ENCODE results near the gene COX6B2.
"Not testable (repeated sequence)": the region's sequence is repeated elsewhere in the genome, so short reads cannot be mapped to it uniquely, and the experiment has no call there.

COX6B2 gene

GRCh38 chr19:55345818-55346724, 8.4 kb downstream of the COX6B2 start:
- ATAC-seq (replicated peaks) (no peak), DNase-seq (no peak)
- peaks cover 1 to 15% of the 10 kb centered on the region in 2 donors for H3K27me3 Mint-ChIP-seq
- no peak overlapping the region for H3K4me3 Mint-ChIP-seq
- H3K27ac Mint-ChIP-seq = no peak overlapping the region
- H3K36me3 Mint-ChIP-seq = peaks cover 24 to 40% of the 10 kb centered on the region in 2 donors
- H3K4me1 Mint-ChIP-seq = peaks cover 3 to 7% of the 10 kb centered on the region in 2 donors
- no peaks in the 10 kb centered on the region for H3K9me3 Mint-ChIP-seq

- DNase-seq = no peak
- Mint-ChIP-seq H3K4me1 (peaks cover 9 to 15% of the 10 kb centered on the region in 2 donors), H3K4me3 (no peak overlapping the region), H3K27me3 (peaks cover 5 to 13% of the 10 kb centered on the region in 2 donors), H3K9me3 (no peaks in the 10 kb centered on the region), H3K36me3 (peaks cover 24 to 40% of the 10 kb centered on the region in 2 donors), H3K27ac (no peak overlapping the region)
- no peak for ATAC-seq (replicated peaks)
Observed at GRCh38 chr19:55345101-55345817, 9.3 kb downstream of the COX6B2 start.

- Mint-ChIP-seq H3K27me3 (peaks cover 5 to 13% of the 10 kb centered on the region in 2 donors), H3K4me1 (peaks cover 11 to 17% of the 10 kb centered on the region in 2 donors), H3K36me3 (peaks cover 24 to 40% of the 10 kb centered on the region in 2 donors), H3K9me3 (no peaks in the 10 kb centered on the region), H3K27ac (no peak overlapping the region), H3K4me3 (no peak overlapping the region)
- ATAC-seq (replicated peaks) (no peak), DNase-seq (no peak)
Observed at GRCh38 chr19:55344444-55344843, 10.1 kb downstream of the COX6B2 start.

- Mint-ChIP-seq H3K4me3 (peak overlapping the region in 1 of 2 donors; percentile 64), H3K36me3 (peaks cover 21 to 35% of the 10 kb centered on the region in 2 donors), H3K4me1 (peaks cover 16 to 26% of the 10 kb centered on the region in 2 donors), H3K9me3 (no peaks in the 10 kb centered on the region), H3K27ac (no peak overlapping the region), H3K27me3 (peaks cover 14 to 17% of the 10 kb centered on the region in 2 donors)
- DNase-seq (no peak), ATAC-seq (replicated peaks) (no peak)
Observed at GRCh38 chr19:55341595-55342531, 12.7 kb downstream of the COX6B2 start.

- Mint-ChIP-seq H3K27ac (peak overlapping the region; percentile 91), H3K36me3 (peaks cover 21 to 35% of the 10 kb centered on the region in 2 donors), H3K9me3 (no peaks in the 10 kb centered on the region), H3K27me3 (peaks cover 17 to 24% of the 10 kb centered on the region in 2 donors), H3K4me1 (peaks cover 16 to 26% of the 10 kb centered on the region in 2 donors), H3K4me3 (peak overlapping the region; percentile 90 to 94)
- DNase-seq = no peak
- ATAC-seq (replicated peaks) = no peak
Observed at GRCh38 chr19:55341171-55341588, 13.3 kb downstream of the COX6B2 start.

GRCh38 chr19:55340784-55341147, 13.8 kb downstream of the COX6B2 start:
- H3K9me3 Mint-ChIP-seq = no peaks in the 10 kb centered on the region
- no peak for ATAC-seq (replicated peaks)
- peak overlapping the region; percentile 91 for H3K27ac Mint-ChIP-seq
- H3K27me3 Mint-ChIP-seq = peaks cover 19 to 25% of the 10 kb centered on the region in 2 donors
- peak overlapping the region; percentile 90 to 94 for H3K4me3 Mint-ChIP-seq
- peaks cover 16 to 26% of the 10 kb centered on the region in 2 donors for H3K4me1 Mint-ChIP-seq
- no peak for DNase-seq
- peaks cover 21 to 35% of the 10 kb centered on the region in 2 donors for H3K36me3 Mint-ChIP-seq

- no peak for DNase-seq
- no peak for ATAC-seq (replicated peaks)
- Mint-ChIP-seq H3K36me3 (peaks cover 21 to 29% of the 10 kb centered on the region in 2 donors), H3K4me3 (peak overlapping the region; percentile 90 to 94), H3K27ac (peak overlapping the region; percentile 91), H3K27me3 (peaks cover 20 to 31% of the 10 kb centered on the region in 2 donors), H3K4me1 (peaks cover 16 to 26% of the 10 kb centered on the region in 2 donors), H3K9me3 (no peaks in the 10 kb centered on the region)
Observed at GRCh38 chr19:55339889-55340783, 14.4 kb downstream of the COX6B2 start.

GRCh38 chr19:55339105-55339888, 15.2 kb downstream of the COX6B2 start, which contains the start of gene KMT5C:
KMT5C (plus strand) TSS chr19:55339876; CDS start chr19:55341937, 2,061 bp downstream.
- H3K36me3 Mint-ChIP-seq = peaks cover 14 to 22% of the 10 kb centered on the region in 2 donors
- DNase-seq = peak; percentile 100
- H3K9me3 Mint-ChIP-seq = no peaks in the 10 kb centered on the region
- peak within 1 kb of the TSS; percentile 90 to 94 for H3K4me3 Mint-ChIP-seq
- H3K4me1 Mint-ChIP-seq = peaks cover 16 to 26% of the 10 kb centered on the region in 2 donors
- peak within 1 kb of the TSS; percentile 94 for H3K27ac Mint-ChIP-seq
- peak; percentile 88 to 89 for ATAC-seq (replicated peaks)
- H3K27me3 Mint-ChIP-seq = peaks cover 22 to 40% of the 10 kb centered on the region in 2 donors

- Mint-ChIP-seq H3K9me3 (no peaks in the 10 kb centered on the region), H3K4me3 (no peak overlapping the region), H3K36me3 (no peaks in the 10 kb centered on the region), H3K4me1 (peaks cover 13 to 19% of the 10 kb centered on the region in 2 donors), H3K27ac (no peak overlapping the region), H3K27me3 (peaks cover 33 to 42% of the 10 kb centered on the region in 2 donors)
- DNase-seq (no peak), ATAC-seq (replicated peaks) (no peak)
Observed at GRCh38 chr19:55336101-55336500, 18.4 kb downstream of the COX6B2 start.

- DNase-seq (no peak), ATAC-seq (replicated peaks) (no peak)
- H3K9me3 Mint-ChIP-seq = no peaks in the 10 kb centered on the region
- H3K4me1 Mint-ChIP-seq = peaks cover 5 to 7% of the 10 kb centered on the region in 2 donors
- peaks cover 34 to 36% of the 10 kb centered on the region in 2 donors for H3K27me3 Mint-ChIP-seq
- H3K4me3 Mint-ChIP-seq = no peak overlapping the region
- H3K27ac Mint-ChIP-seq = no peak overlapping the region
- H3K36me3 Mint-ChIP-seq = no peaks in the 10 kb centered on the region
Observed at GRCh38 chr19:55333870-55334269, 20.6 kb downstream of the COX6B2 start.

- H3K27me3 Mint-ChIP-seq = peaks cover 30 to 35% of the 10 kb centered on the region in 2 donors
- not testable (repeated sequence) for H3K36me3 Mint-ChIP-seq; DNase-seq; H3K9me3 Mint-ChIP-seq; H3K27ac Mint-ChIP-seq; ATAC-seq (replicated peaks); H3K4me3 Mint-ChIP-seq; H3K4me1 Mint-ChIP-seq
Observed at GRCh38 chr19:55329791-55330190, 24.7 kb downstream of the COX6B2 start.

- H3K27me3 Mint-ChIP-seq = peaks cover 30 to 31% of the 10 kb centered on the region in 2 donors
- not testable (repeated sequence) for DNase-seq; H3K27ac Mint-ChIP-seq; H3K4me1 Mint-ChIP-seq; ATAC-seq (replicated peaks); H3K9me3 Mint-ChIP-seq; H3K36me3 Mint-ChIP-seq; H3K4me3 Mint-ChIP-seq
Observed at GRCh38 chr19:55328774-55329318, 25.7 kb downstream of the COX6B2 start.
